Karpas-422 (cell line): ENCODE results near the gene ACE. TPM values are rescaled to one million over a fixed set of nuclear protein-coding genes. Genes with fewer than 3 reads are reported as not detected.

ENCODE experiments used
- DNase-seq: peaks from one replicate; pipeline ENCODE4 v3.0.0-alpha.2; 2015
- H2AFZ ChIP-seq: fragments of 200-600 bp; sonication (generic); 2 replicates; pipeline ENCODE4 v1.6.1; 2014; ENCODE audit warnings: antibody characterized with exemption, low read length, mixed read lengths
- H3K27ac ChIP-seq: fragments of 200-600 bp; sonication (generic); 2 replicates; pipeline ENCODE4 v1.5.1; 2014; ENCODE audit warnings: mild to moderate bottlenecking, low read length, moderate library complexity
- H3K27me3 ChIP-seq: fragments of 200-600 bp; sonication (generic); 2 replicates; pipeline ENCODE4 v1.6.1; 2014; ENCODE audit warnings: low read length, mixed read lengths
- H3K36me3 ChIP-seq: fragments of 200-600 bp; sonication (generic); 2 replicates; pipeline ENCODE4 v1.6.1; 2014; ENCODE audit warnings: low read length, mixed read lengths; ENCODE audit not compliant: insufficient read depth
- H3K4me1 ChIP-seq: fragments of 200-600 bp; sonication (generic); 2 replicates; pipeline ENCODE4 v1.6.1; 2014; ENCODE audit warnings: mild to moderate bottlenecking, low read length, mixed read lengths
- H3K4me2 ChIP-seq: fragments of 200-600 bp; sonication (generic); 2 replicates; pipeline ENCODE4 v1.6.1; 2014; ENCODE audit warnings: low read length, low read depth, mild to moderate bottlenecking; ENCODE audit not compliant: poor library complexity, severe bottlenecking
- H3K4me3 ChIP-seq: fragments of 200-600 bp; sonication (generic); 2 replicates; pipeline ENCODE4 v1.5.1; 2014; ENCODE audit warnings: mild to moderate bottlenecking, antibody characterized with exemption, low read length, mixed read lengths
- H3K79me2 ChIP-seq: fragments of 200-600 bp; sonication (generic); 2 replicates; pipeline ENCODE4 v1.6.1; 2014; ENCODE audit warnings: mild to moderate bottlenecking, low read length, mixed read lengths
- H3K9ac ChIP-seq: fragments of 200-600 bp; sonication (generic); 2 replicates; pipeline ENCODE4 v1.6.0; 2014; ENCODE audit warnings: low read length
- H3K9me2 ChIP-seq: fragments of 200-600 bp; sonication (generic), shearing (Covaris generic); replicated peaks from 2 replicates; pipeline ENCODE4 v1.6.0; 2014; ENCODE audit warnings: mild to moderate bottlenecking, low read length, moderate library complexity; ENCODE audit not compliant: insufficient read depth
- H3K9me3 ChIP-seq: fragments of 300-700, 200-600 bp; sonication (generic); 2 replicates; pipeline ENCODE4 v1.6.1; 2014; ENCODE audit warnings: low read length, mixed read lengths
- H4K20me1 ChIP-seq: fragments of 200-600 bp; sonication (generic); 2 replicates; pipeline ENCODE4 v1.6.1; 2014; ENCODE audit warnings: mild to moderate bottlenecking, antibody characterized with exemption, low read length, low read depth; ENCODE audit not compliant: insufficient read depth
- total RNA-seq: library from RNA; depleted of rRNA; stranded (reverse); fragments of >200 nt; shearing (Covaris generic); gene quantifications from 2 replicates; pipeline ENCODE4 v1.2.3, GENCODE V29; 2014; ENCODE audit warnings: low replicate concordance

ACE gene
- total RNA-seq, 1 experiment from 2014 or later = 6.7 TPM

GRCh38 chr17:63474586-63475460, 2.0 kb upstream of the ACE start:
- Histone ChIP-seq H3K4me2 (peak overlapping the region; percentile 23), H3K79me2 (no peaks in the 10 kb centered on the region), H3K4me1 (peaks cover 47% of the 10 kb centered on the region), H4K20me1 (no peaks in the 10 kb centered on the region), H3K27me3 (no peaks in the 10 kb centered on the region), H3K9me3 (no peaks in the 10 kb centered on the region), H3K9ac (no peak overlapping the region), H3K4me3 (no peak overlapping the region), H3K36me3 (no peaks in the 10 kb centered on the region), H2AFZ (no peak overlapping the region), H3K9me2 (no peaks in the 10 kb centered on the region), H3K27ac (no peak overlapping the region)
- DNase-seq = no peak

GRCh38 chr17:63475491-63476412, 1.1 kb upstream of the ACE start:
- no peaks in the 10 kb centered on the region for H3K9me3 ChIP-seq
- H3K79me2 ChIP-seq = no peaks in the 10 kb centered on the region
- H3K4me2 ChIP-seq = peak overlapping the region; percentile 89
- H3K9me2 ChIP-seq = no peaks in the 10 kb centered on the region
- no peak for DNase-seq
- H3K4me3 ChIP-seq = peak overlapping the region; percentile 70; the same call in 1 of the 2 replicates
- H3K27me3 ChIP-seq = no peaks in the 10 kb centered on the region
- no peaks in the 10 kb centered on the region for H3K36me3 ChIP-seq
- 0 out of 2 replicates have a peak overlapping the region, but pooled peaks have one; percentile 66 for H3K9ac ChIP-seq
- H2AFZ ChIP-seq = no peak overlapping the region
- no peak overlapping the region for H3K27ac ChIP-seq
- no peaks in the 10 kb centered on the region for H4K20me1 ChIP-seq
- H3K4me1 ChIP-seq = peaks cover 56% of the 10 kb centered on the region

GRCh38 chr17:63476459-63476853, 405 bp upstream of the ACE start:
- H3K27ac ChIP-seq = no peak overlapping the region
- H3K36me3 ChIP-seq = no peaks in the 10 kb centered on the region
- no peaks in the 10 kb centered on the region for H3K27me3 ChIP-seq
- peak overlapping the region; percentile 66 for H3K9ac ChIP-seq
- no peaks in the 10 kb centered on the region for H3K79me2 ChIP-seq
- H2AFZ ChIP-seq = peak overlapping the region; percentile 69; the same call in 1 of the 2 replicates
- H3K4me1 ChIP-seq = peaks cover 63% of the 10 kb centered on the region
- H3K4me3 ChIP-seq = peak overlapping the region; percentile 70
- no peaks in the 10 kb centered on the region for H3K9me3 ChIP-seq
- peak; percentile 59 for DNase-seq
- no peaks in the 10 kb centered on the region for H4K20me1 ChIP-seq
- H3K9me2 ChIP-seq = no peaks in the 10 kb centered on the region
- peak overlapping the region; percentile 89 for H3K4me2 ChIP-seq

- H3K4me3 ChIP-seq = peak overlapping the region; percentile 70; the same call in 1 of the 2 replicates
- H3K79me2 ChIP-seq = no peaks in the 10 kb centered on the region
- DNase-seq = no peak
- no peaks in the 10 kb centered on the region for H3K27me3 ChIP-seq
- peak overlapping the region; percentile 89 for H3K4me2 ChIP-seq
- no peaks in the 10 kb centered on the region for H3K36me3 ChIP-seq
- H3K27ac ChIP-seq = no peak overlapping the region
- H3K4me1 ChIP-seq = peaks cover 66% of the 10 kb centered on the region
- H3K9me3 ChIP-seq = no peaks in the 10 kb centered on the region
- H3K9me2 ChIP-seq = no peaks in the 10 kb centered on the region
- H3K9ac ChIP-seq = peak overlapping the region; percentile 66
- no peak overlapping the region for H2AFZ ChIP-seq
- no peaks in the 10 kb centered on the region for H4K20me1 ChIP-seq
These were observed 899 bp downstream of the ACE start for GRCh38 chr17:63477480-63478440.

GRCh38 chr17:63478814-63479494, 2.1 kb downstream of the ACE start:
- Histone ChIP-seq H3K9me3 (no peaks in the 10 kb centered on the region), H4K20me1 (no peaks in the 10 kb centered on the region), H3K9me2 (no peaks in the 10 kb centered on the region), H3K27me3 (no peaks in the 10 kb centered on the region), H3K27ac (no peak overlapping the region), H3K4me2 (peak overlapping the region; percentile 13), H3K9ac (no peak overlapping the region), H3K4me1 (peaks cover 66% of the 10 kb centered on the region), H2AFZ (no peak overlapping the region), H3K4me3 (no peak overlapping the region), H3K79me2 (no peaks in the 10 kb centered on the region), H3K36me3 (no peaks in the 10 kb centered on the region)
- peak; percentile 94 for DNase-seq

GRCh38 chr17:63479495-63480184, 2.8 kb downstream of the ACE start:
- Histone ChIP-seq H3K36me3 (no peaks in the 10 kb centered on the region), H3K4me2 (no peak overlapping the region), H3K9me2 (no peaks in the 10 kb centered on the region), H2AFZ (no peak overlapping the region), H3K9me3 (no peaks in the 10 kb centered on the region), H3K27ac (no peak overlapping the region), H3K9ac (no peak overlapping the region), H3K4me1 (peaks cover 70% of the 10 kb centered on the region), H3K4me3 (no peak overlapping the region), H3K27me3 (no peaks in the 10 kb centered on the region), H3K79me2 (no peaks in the 10 kb centered on the region), H4K20me1 (no peaks in the 10 kb centered on the region)
- DNase-seq = no peak
